ENCODE measurements around the gene CNN2. TPM values are rescaled to one million over a fixed set of nuclear protein-coding genes. Genes with fewer than 3 reads are reported as not detected.
A peak's percentile ranks its signal among the peaks of the same experiment; 100 is the strongest.

CNN2 gene
- total RNA-seq, 1 donor from 2014 or later, result 183 TPM

DNA sequence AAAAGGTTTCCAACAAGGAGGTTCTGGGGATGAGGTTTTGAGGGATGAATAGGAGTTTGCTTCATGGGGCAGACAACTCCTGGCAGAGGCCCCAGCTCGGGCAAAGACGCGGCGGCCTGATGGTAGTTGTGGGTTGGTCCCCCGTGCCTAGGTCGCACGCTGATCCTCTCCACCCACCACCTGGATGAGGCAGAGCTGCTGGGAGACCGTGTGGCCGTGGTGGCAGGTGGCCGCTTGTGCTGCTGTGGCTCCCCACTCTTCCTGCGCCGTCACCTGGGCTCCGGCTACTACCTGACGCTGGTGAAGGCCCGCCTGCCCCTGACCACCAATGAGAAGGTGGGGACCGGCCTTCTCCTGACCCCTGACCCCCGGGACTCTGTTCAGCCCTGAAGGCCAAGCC lies 25.4 kb downstream of the CNN2 start:
- no peak for ATAC-seq

DNA sequence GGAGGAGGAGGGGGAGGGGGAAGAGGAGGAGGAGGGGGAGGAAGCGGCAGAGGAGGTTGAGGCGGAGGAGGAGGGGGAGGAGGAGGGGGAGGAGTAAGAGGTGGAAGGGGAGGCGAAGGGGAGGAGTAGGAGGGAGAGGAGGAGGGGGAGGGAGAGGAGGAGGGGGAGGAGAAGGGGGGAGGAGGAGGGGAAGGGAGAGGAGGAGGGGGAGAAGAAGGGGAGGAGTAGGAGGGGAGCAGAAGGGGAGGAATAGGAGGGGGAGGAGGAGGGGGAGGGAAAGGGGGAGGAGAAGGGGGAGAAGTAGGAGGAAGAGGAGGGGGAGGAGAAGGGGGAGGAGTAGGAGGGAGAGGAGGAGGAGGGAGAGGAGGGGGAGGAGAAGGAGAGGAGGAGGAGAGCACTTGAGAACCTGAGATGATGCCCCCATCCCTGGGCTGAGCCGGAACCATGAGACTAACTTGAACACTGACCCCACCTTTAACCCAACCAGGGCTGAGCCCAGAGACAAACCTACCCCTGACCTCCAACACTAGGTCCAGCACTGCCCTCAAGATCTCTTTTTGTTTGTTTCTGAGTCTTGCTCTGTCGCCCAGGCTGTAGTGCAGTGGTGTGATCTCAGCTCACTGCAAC lies 26.1 kb downstream of the CNN2 start:
- ATAC-seq, result no peak

DNA sequence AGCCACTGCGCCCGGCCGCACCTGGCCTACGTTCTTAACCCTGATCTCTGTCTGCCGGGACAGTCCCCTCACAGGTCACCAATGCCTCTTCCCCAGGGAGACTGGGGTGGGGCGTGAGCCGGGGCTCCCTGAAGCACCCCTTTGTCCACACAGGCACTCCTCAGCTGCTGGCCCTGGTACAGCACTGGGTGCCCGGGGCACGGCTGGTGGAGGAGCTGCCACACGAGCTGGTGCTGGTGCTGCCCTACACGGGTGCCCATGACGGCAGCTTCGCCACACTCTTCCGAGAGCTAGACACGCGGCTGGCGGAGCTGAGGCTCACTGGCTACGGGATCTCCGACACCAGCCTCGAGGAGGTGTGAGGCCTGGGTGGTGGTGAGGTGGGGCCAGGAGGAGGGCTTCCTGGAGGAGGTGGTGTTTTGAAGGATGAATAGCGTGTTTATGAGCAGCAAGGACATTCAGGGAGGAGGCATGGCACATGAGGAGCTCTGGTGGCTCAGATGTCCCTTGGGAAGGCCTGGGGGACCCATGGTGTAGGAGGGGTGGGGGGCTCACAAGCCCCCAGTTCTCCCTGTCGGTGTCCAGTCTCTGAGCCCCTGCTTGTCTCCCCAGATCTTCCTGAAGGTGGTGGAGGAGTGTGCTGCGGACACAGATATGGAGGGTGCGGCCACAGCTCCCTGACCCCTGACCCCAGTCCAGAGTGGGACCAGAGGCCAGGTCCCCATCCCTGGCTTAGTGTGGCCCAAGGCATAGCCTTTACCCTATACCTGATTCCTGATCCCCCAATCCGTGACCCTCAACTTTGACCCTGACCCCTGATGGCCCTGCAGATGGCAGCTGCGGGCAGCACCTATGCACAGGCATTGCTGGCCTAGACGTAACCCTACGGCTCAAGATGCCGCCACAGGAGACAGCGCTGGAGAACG lies 27.0 kb downstream of the CNN2 start:
- ATAC-seq, result no peak

DNA sequence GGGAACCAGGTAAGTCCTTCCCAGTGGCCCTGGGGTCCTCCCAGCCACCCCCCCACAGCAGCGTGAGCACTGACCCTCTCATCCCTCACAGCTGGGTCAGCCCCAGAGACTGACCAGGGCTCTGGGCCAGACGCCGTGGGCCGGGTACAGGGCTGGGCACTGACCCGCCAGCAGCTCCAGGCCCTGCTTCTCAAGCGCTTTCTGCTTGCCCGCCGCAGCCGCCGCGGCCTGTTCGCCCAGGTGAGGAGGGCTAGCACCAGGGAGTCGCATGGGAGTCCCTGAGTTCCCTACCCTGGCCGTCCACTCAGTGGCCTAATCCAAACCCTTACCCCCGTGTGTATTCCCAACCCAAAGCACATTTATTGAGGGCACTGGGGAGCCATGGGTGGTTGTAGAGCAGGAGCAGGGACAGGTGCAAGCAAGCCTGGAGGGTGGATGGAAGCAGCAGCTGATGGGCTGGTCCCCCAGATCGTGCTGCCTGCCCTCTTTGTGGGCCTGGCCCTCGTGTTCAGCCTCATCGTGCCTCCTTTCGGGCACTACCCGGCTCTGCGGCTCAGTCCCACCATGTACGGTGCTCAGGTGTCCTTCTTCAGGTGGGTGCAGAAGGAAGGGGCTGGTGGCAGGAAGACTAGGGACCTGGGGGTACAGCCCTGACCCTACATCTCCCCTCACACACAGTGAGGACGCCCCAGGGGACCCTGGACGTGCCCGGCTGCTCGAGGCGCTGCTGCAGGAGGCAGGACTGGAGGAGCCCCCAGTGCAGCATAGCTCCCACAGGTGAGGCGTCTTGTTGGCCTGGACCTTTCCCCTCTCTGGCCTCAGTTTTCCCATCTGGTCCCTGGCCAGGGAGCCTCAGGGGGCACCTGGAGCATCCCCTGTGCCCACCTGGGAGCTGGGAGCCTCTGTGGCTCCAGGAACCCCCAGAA lies 28.0 kb downstream of the CNN2 start:
- no peak for ATAC-seq

DNA sequence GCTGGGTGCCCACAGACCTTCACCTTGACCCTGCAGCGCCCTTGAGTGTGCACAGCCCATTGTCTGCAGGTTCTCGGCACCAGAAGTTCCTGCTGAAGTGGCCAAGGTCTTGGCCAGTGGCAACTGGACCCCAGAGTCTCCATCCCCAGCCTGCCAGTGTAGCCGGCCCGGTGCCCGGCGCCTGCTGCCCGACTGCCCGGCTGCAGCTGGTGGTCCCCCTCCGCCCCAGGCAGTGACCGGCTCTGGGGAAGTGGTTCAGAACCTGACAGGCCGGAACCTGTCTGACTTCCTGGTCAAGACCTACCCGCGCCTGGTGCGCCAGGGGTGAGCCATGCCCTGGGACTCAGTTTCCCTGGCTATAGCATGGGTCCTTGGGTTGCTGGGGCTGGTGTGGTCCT lies 28.6 kb downstream of the CNN2 start:
- no peak for ATAC-seq

DNA sequence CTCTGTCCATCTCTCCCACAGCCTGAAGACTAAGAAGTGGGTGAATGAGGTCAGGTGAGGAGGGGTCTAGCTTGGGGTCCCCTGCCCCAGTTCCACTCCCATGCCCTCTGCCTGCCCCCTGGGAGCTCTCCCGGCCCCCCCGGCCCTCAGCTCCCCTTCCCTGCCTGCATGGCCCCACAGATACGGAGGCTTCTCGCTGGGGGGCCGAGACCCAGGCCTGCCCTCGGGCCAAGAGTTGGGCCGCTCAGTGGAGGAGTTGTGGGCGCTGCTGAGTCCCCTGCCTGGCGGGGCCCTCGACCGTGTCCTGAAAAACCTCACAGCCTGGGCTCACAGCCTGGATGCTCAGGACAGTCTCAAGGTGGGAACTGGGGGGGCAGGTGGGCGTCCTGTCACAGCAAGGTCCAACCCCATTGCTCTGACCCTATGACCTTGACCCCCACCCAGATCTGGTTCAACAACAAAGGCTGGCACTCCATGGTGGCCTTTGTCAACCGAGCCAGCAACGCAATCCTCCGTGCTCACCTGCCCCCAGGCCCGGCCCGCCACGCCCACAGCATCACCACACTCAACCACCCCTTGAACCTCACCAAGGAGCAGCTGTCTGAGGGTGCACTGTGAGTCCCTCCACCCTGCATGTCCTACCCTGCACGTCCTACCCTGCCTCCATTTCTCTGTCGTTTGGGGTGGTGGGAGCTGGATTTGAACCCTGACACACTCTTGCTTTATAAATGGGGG lies 29.6 kb downstream of the CNN2 start:
- ATAC-seq, result no peak

DNA sequence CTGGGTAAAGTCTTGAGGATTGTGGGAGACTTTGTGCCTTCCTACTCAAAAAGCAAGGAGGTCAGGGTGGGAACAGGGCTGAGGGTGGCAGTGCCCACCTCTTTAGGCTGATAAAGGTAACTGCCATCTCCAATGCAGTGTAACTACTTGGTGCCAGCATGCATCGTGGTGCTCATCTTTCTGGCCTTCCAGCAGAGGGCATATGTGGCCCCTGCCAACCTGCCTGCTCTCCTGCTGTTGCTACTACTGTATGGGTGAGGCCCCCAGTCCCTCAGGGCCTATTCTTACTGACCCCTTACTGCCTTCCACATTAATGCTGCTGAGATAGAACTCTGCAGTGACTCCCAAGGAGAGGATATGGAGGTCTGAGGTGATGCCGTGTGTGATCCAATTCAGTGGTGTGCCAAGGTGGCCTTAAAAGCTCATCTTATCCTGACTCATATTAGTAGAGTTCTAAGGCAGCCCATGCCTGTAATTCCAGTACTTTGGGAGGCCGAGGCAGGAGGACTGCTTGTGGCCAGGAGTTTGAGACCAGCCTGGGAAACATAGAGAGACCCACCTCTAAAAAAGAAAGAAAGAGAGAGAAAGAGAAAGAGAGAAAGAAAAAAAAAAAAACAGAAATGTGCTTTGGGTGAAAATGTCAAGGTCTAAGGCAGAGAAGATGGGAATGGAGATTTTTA lies 30.9 kb downstream of the CNN2 start:
- ATAC-seq, result peak; percentile 12

DNA sequence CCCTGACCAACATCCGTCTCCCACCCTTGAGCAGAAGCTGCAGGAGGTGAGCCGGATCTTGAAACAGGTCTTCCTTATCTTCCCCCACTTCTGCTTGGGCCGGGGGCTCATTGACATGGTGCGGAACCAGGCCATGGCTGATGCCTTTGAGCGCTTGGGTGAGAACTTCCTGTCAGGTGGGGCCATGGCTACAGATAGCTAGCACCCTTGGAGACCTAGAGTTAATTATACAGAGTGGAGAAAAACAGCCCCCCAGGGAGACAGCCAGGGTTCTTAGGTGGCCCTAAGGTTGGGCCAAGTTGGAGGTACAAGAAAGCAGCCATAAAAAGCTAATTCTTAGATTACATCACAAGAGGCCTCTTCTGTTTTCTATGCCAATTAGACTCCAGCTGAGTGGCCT lies 31.7 kb downstream of the CNN2 start:
- no peak for ATAC-seq

DNA sequence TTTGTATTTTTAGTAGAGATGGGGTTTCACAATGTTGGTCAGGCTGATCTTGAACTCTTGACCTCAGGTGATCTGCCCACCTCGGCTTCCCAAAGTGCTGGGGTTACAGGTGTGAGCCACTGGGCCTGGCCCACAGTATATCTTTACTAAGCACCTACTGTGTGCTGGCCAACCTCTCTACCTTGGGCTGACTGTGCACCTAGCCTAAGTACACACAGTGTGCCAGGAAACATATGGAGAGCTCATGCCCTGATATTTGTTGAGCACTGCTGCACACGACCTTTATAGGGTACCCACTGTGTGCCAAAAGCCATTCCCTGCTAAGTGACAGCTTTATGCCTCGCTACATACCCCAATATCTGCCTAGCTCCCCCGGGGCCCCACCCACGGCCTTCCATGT lies 34.3 kb downstream of the CNN2 start:
- no peak for ATAC-seq

DNA sequence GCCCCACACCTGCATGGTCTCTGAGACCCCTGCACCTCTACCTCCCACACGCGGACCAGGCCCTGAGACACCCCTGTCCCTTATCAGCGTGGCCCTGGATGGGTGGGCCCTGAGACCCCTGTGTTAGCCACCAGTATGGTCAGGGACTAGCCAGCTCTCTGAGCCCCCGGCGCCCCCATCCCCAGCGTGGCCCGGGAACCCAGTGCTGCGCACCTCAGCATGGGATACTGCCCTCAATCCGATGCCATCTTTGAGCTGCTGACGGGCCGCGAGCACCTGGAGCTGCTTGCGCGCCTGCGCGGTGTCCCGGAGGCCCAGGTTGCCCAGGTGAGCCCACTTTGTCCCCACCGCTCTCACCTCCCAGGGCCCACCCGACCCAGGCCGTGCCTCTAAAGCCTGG lies 35.6 kb downstream of the CNN2 start:
- ATAC-seq, result no peak

DNA sequence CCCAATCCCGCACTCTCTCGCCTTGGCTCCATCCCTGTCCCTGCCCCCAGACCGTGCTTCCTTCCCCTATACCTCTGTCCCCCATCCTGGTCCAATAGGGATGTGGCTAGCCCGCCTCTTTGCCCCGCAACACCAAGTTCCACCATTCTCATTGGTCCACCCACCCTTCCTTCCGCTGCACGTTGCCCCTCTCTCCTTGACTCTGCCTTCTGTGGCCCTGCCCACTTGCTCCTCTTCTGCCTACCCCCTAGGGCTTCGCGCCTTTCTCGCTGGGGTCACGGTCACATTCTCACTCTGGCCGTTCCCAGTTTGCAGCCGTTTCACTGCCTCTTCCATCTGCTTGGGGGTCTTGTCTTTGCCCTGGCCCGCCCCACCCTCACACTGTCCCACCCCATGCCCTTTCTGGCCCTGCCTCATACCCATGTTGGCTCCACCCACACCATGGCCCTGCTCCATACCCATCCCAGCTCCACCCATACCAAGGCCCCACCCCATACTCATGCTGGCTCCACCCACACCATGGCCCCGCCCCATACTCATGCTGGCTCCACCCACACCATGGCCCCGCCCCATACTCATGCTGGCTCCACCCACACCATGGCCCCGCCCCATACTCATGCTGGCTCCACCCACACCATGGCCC lies 36.1 kb downstream of the CNN2 start:
- ATAC-seq, result no peak

DNA sequence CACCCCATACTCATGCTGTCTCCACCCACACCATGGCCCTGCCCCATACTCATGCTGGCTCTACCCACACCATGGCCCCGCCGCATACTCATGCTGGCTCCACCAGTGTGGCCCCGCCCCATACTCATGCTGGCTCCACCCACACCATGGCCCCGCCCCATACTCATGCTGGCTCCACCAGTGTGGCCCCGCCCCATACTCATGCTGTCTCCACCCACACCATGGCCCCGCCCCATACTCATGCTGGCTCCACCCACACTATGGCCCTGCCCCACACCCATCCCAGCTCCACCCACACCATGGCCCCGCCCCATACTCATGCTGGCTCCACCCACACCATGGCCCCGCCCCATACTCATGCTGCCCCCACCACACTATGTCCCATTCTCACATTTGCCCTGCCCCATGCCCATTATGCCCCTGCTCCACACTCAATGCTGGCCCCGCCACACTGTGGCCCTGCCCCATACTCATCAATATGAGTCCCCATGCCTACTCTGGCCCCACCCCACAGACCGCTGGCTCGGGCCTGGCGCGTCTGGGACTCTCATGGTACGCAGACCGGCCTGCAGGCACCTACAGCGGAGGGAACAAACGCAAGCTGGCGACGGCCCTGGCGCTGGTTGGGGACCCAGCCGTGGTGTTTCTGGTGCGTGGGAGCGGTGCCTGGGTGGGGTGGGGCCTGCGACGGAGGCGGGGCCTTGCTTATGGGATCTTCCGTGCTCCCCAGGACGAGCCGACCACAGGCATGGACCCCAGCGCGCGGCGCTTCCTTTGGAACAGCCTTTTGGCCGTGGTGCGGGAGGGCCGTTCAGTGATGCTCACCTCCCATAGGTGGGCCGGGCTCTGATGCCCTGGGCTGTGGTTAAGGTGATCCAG lies 36.9 kb downstream of the CNN2 start:
- ATAC-seq, result no peak

DNA sequence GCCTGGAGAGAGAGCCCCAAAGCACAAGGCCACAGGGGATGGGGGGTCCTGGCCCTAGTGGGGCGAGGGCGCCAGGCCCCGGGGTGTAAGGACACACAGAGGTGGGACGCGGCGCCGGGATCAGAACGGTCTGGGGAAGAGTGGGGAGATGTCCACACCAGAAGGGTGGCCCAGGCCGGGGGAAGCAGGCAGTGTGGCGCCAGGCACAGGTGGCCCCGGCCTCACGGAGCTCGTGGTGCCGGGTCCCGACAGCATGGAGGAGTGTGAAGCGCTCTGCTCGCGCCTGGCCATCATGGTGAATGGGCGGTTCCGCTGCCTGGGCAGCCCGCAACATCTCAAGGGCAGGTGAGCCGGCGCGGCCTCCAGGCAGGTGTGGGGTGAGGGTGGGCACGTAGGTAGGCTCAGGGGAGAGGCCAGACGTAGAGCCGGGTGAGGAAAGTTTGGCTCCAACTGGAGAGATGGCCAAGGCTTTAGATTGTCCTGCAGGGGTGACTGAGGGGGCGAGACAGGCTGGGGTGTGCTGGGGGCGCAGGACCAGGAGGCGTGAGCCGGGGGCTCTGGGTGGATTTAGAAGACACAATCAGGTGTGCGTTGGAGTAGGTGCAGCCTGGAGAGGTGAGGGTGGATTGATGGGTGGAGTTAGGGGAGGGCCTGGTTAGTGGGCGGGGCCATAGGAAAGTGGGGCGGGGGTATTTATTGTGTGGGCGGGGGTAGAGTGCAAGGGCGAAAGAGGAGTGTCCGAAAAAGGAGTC lies 37.7 kb downstream of the CNN2 start:
- no peak for ATAC-seq

DNA sequence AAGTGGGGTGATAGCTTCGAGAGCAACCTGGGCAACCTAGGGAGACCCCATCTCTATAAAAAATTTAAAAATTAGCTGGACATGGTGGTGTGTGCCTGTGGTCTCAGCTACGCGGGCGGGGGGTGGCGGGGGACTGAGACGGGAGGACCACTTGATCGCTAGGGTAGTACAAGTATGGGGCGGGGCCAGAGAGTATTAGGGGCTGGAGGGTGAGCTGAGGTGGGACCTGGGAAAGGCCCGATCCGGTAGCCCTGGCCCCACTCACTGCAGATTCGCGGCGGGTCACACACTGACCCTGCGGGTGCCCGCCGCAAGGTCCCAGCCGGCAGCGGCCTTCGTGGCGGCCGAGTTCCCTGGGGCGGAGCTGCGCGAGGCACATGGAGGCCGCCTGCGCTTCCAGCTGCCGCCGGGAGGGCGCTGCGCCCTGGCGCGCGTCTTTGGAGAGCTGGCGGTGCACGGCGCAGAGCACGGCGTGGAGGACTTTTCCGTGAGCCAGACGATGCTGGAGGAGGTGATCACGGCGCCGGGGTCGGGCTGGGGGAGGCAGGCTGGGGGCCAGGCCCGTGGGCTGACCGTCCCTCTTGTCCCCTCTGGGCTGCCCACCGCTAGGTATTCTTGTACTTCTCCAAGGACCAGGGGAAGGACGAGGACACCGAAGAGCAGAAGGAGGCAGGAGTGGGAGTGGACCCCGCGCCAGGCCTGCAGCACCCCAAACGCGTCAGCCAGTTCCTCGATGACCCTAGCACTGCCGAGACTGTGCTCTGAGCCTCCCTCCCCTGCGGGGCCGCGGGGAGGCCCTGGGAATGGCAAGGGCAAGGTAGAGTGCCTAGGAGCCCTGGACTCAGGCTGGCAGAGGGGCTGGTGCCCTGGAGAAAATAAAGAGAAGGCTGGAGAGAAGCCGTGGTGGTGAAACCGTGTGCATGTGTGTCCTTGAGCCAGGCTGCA lies 38.5 kb downstream of the CNN2 start:
- ATAC-seq, result peak; percentile 51

DNA sequence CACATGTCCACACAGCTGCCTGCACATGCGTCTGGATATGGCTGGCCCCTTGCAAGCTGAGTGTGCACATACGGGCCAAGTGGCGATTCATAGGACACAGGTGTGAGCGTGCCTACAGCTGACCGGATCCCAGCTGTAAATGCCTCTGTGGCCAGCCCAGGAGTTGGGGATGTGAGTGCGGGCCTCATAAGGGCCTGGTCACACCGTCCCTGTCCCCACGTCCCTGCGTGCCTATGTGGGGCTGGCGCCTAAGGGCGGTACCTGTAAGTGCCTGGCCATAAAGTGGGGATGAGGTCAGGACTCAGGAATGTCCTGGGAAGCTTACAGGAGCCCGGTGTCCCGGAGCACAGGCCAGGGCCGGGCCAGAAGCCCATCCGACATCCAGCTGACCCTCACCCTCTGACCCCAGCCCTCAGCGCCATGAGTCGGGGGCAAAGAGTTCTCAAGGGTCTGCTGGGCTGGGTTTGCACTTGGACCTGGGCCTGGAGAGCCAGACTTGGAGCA lies 39.2 kb downstream of the CNN2 start:
- peak; percentile 2 for ATAC-seq

DNA sequence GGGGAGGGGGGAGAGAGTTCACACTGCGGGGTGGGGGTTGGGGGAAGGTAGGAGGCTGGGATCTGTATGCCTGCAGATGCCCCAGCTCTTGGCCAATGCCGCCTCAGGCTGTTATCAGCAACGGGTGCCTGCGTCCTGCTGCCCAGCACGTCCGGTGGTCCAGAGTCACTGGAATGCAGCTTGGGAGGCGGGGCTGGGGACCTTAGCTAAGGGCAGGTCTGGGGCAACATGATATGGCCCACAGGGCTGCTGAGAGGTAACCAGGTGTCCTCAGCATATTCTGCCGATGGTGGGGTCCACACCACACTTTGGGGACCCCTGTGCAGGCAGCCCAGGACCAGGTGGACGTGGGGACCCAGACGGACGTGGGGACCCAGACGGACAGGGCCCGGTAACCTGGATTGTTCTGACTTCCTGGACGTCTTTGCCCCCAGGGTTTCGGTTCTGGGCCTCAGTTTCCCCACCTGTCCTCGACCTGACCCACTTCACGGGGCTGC lies 39.9 kb downstream of the CNN2 start:
- no peak for ATAC-seq

DNA sequence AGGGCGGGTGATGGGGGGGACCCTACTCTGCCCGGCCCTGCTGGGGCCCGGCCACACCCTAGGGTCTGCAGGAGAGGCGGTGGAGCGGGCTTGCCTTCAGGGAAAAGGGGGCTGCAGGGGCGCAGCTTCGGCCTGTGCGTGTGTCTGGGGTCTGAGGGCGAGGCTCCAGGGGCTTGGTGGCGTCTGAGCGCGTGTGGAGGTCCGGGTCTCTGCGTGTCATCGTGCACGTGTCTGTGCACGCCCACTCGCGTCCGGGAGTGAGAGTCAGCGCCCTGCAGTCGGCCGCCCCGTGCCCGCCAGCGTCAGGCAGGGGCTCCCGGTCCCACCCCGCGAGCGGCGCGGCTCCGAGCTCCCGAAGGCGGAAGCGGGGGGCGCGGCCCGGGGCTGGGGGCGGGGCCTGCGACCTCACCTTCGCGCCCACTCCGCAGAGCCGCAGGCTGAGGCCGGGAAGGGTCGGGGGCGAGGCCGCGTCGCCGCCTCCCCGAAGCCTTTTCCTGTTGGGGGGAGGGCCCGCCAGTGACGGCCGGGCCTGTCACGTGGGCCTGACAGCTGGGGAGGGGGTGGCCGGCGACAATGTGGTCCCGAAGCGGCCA lies 40.4 kb downstream of the CNN2 start, which contains the start of gene ARHGAP45:
TSS of gene ARHGAP45 (plus strand) at position 420 of the 593 bp plus-strand sequence. CDS start 239 bp downstream, outside the sequence.
- peak; percentile 12 for ATAC-seq

Data from esophagus mucosa (tissue), 1 donor.